ENCODE measurements around the gene SERPINB6.
A peak's percentile ranks its signal among the peaks of the same experiment; 100 is the strongest.

Gene SERPINB6

GRCh38 chr6:2971420-2972218 is at the start of gene SERPINB6:
TSS of gene SERPINB6 (minus strand) at chr6:2971567. CDS start at chr6:2959332, 12,235 bp downstream.
- Histone ChIP-seq H3K27me3 (ENCODE audit: control insufficient read depth, low read length) (peaks cover 48% of the 10 kb centered on the region), H3K79me2 (ENCODE audit: control insufficient read depth, low read length) (no peaks in the 10 kb centered on the region), H3K27ac (ENCODE audit: low read depth, low read length) (no peak within 1 kb of the TSS), H3K9me2 (replicated peaks; ENCODE audit: control insufficient read depth, low read length) (no peaks in the 10 kb centered on the region), H3F3A (ENCODE audit: control insufficient read depth, insufficient read depth) (peaks cover 15% of the 10 kb centered on the region), H3K36me3 (ENCODE audit: control insufficient read depth, low read length) (no peaks in the 10 kb centered on the region), H4K20me1 (ENCODE audit: control insufficient read depth, insufficient read depth, low read depth, low read length) (no peaks in the 10 kb centered on the region), H3K4me1 (ENCODE audit: control insufficient read depth, low read length) (peaks cover 28% of the 10 kb centered on the region), H3K9me3 (ENCODE audit: control insufficient read depth, insufficient read depth, low read length) (no peaks in the 10 kb centered on the region), H3K4me3 (ENCODE audit: low read length) (peak within 1 kb of the TSS; percentile 76), H3K4me2 (ENCODE audit: low read length) (peak within 1 kb of the TSS; percentile 90)
- TF ChIP-seq, protein P1, sequence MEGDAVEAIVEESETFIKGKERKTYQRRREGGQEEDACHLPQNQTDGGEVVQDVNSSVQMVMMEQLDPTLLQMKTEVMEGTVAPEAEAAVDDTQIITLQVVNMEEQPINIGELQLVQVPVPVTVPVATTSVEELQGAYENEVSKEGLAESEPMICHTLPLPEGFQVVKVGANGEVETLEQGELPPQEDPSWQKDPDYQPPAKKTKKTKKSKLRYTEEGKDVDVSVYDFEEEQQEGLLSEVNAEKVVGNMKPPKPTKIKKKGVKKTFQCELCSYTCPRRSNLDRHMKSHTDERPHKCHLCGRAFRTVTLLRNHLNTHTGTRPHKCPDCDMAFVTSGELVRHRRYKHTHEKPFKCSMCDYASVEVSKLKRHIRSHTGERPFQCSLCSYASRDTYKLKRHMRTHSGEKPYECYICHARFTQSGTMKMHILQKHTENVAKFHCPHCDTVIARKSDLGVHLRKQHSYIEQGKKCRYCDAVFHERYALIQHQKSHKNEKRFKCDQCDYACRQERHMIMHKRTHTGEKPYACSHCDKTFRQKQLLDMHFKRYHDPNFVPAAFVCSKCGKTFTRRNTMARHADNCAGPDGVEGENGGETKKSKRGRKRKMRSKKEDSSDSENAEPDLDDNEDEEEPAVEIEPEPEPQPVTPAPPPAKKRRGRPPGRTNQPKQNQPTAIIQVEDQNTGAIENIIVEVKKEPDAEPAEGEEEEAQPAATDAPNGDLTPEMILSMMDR (IDR thresholded peaks at IDR 0.05; ENCODE audit: low read depth, low read length, poor library complexity, severe bottlenecking) = no peak
- TF ChIP-seq EZH2phosphoT487 (IDR thresholded peaks at IDR 0.05; ENCODE audit: borderline replicate concordance, low read length) = 0 out of 2 replicates have a peak, but pooled peaks have one; percentile 23

DNA sequence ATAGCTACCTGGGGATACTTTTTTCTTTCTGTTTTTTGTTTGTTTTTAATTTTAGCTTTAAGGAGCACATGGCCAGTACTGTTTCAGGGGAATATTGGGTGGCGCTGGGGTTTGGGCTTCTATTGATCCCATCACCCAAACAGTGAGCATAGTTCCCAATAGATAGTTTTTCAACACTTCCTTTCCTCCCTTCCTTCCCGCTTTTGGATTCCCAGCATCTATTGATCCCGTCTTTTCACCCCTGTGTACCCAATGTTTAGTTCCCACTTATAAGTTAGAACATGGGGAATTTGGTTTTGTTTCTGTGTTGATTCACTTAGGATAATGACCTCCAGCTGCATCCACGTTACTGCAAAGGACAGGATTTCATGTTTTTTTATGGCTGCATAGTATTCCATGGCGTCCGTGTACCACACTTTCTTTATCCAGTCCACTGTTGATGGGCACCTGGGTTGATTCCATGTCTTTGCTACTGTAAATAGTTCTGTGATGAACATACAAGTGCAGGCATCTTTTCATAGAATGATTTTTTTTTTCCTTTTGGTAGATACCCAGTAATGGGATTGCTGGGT is 48.5 kb upstream of the SERPINB6 start:
- Histone ChIP-seq H3K4me3 (ENCODE audit: low read length) (no peak overlapping the region), H3K79me2 (ENCODE audit: control insufficient read depth, low read length) (peaks cover 22% of the 10 kb centered on the region), H3K4me1 (ENCODE audit: control insufficient read depth, low read length) (peaks cover 36% of the 10 kb centered on the region), H3K27ac (ENCODE audit: low read depth, low read length) (no peak overlapping the region), H3F3A (ENCODE audit: control insufficient read depth, insufficient read depth) (peaks cover 19% of the 10 kb centered on the region), H4K20me1 (ENCODE audit: control insufficient read depth, insufficient read depth, low read depth, low read length) (no peaks in the 10 kb centered on the region), H3K36me3 (ENCODE audit: control insufficient read depth, low read length) (peaks cover 13% of the 10 kb centered on the region), H3K4me2 (ENCODE audit: low read length) (no peak overlapping the region), H3K9me3 (ENCODE audit: control insufficient read depth, insufficient read depth, low read length) (no peaks in the 10 kb centered on the region), H3K27me3 (ENCODE audit: control insufficient read depth, low read length) (no peaks in the 10 kb centered on the region), H3K9me2 (replicated peaks; ENCODE audit: control insufficient read depth, low read length) (no peaks in the 10 kb centered on the region)
- TF ChIP-seq, protein P1 (IDR thresholded peaks at IDR 0.05; ENCODE audit: low read depth, low read length, poor library complexity, severe bottlenecking) = no peak
- TF ChIP-seq EZH2phosphoT487 (IDR thresholded peaks at IDR 0.05; ENCODE audit: borderline replicate concordance, low read length) = no peak

DNA sequence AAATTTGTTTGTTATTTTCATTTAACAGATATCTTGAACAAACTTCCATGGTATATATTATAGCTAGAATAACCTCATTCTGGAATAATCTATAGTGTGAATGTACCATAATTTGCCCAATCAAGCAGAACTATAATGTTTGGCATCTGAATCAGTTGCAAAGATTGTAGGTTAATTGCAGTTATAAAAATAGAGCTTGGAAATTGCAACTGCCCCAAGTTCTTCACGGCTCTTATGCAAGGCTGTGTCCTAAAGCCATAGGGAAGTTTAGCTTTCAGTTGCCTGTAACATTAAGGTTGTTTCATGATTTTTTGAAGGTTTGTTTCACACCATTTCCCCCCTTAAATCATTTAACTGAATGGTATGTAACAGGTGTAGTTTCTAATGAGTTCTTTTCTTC is 47.7 kb upstream of the SERPINB6 start:
- Histone ChIP-seq H3K9me2 (replicated peaks; ENCODE audit: control insufficient read depth, low read length) (no peaks in the 10 kb centered on the region), H3K36me3 (ENCODE audit: control insufficient read depth, low read length) (peaks cover 13% of the 10 kb centered on the region), H3K9me3 (ENCODE audit: control insufficient read depth, insufficient read depth, low read length) (no peaks in the 10 kb centered on the region), H3K4me2 (ENCODE audit: low read length) (no peak overlapping the region), H3K4me1 (ENCODE audit: control insufficient read depth, low read length) (peaks cover 29% of the 10 kb centered on the region), H3F3A (ENCODE audit: control insufficient read depth, insufficient read depth) (peaks cover 16% of the 10 kb centered on the region), H3K4me3 (ENCODE audit: low read length) (no peak overlapping the region), H3K27me3 (ENCODE audit: control insufficient read depth, low read length) (no peaks in the 10 kb centered on the region), H3K27ac (ENCODE audit: low read depth, low read length) (no peak overlapping the region), H4K20me1 (ENCODE audit: control insufficient read depth, insufficient read depth, low read depth, low read length) (no peaks in the 10 kb centered on the region), H3K79me2 (ENCODE audit: control insufficient read depth, low read length) (peaks cover 22% of the 10 kb centered on the region)
- TF ChIP-seq EZH2phosphoT487 (IDR thresholded peaks at IDR 0.05; ENCODE audit: borderline replicate concordance, low read length) = no peak
- TF ChIP-seq, protein P1 (IDR thresholded peaks at IDR 0.05; ENCODE audit: low read depth, low read length, poor library complexity, severe bottlenecking) = no peak
